AG10803 (cell line): Measurements from ENCODE around the gene PEX6.
A peak's percentile ranks its signal among the peaks of the same experiment; 100 is the strongest.
"Not testable (repeated sequence)": the region's sequence is repeated elsewhere in the genome, so short reads cannot be mapped to it uniquely, and the experiment has no call there.

Experiments used
- DNase-seq: peaks from one replicate; pipeline ENCODE4 v3.0.0; 2010; ENCODE audit warnings: low read depth
- H3K4me3 ChIP-seq: 2 replicates; pipeline ENCODE4 v1.5.1; 2011; ENCODE audit warnings: mild to moderate bottlenecking, low read length, control low read depth
- CTCF ChIP-seq: conservative IDR thresholded peaks from 2 replicates; pipeline ENCODE4 v1.5.1; 2011; ENCODE audit warnings: mild to moderate bottlenecking, low read length, control low read depth, inconsistent platforms

Gene PEX6

DNA sequence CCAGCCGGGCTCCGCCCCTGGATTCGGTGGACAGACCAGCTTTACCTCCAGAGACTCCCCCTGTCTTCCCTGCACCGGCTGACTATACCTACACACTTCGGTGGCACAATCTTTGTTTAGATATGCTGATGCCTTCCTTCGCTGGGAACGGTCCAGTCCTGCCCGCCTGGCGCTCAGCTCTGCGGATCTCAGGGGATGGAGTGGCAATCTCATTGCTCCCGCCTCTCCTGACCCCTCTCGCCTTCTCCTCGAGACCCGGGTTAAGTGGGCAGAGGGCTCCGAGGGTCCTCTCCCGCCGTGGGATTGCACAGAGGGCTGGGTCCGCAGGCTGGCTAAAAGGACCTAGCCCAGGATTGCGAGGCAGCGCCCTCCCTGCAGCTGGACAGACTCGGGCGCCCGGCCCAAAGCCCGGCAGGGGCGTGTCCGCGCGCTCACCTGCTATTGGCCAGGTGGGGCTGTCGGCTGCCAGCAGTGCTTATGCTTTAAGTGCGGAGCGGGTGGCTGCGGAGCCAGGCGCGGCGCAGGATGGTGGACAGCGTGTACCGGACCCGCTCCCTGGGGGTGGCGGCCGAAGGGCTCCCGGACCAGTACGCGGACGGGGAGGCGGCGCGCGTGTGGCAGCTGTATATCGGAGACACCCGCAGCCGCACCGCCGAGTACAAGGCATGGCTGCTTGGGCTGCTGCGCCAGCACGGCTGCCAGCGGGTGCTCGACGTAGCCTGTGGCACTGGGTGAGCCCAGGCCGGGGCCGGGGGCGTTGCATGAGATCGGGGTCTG is 18.6 kb downstream of the PEX6 start, which contains the start of gene GNMT:
TSS of gene GNMT (plus strand) at position 512 of the 777 bp plus-strand sequence. CDS start at position 526, 14 bp downstream.
- DNase-seq = no peak
- H3K4me3 ChIP-seq = peak within 1 kb of the TSS; percentile 55
- TF ChIP-seq CTCF = no peak

DNA sequence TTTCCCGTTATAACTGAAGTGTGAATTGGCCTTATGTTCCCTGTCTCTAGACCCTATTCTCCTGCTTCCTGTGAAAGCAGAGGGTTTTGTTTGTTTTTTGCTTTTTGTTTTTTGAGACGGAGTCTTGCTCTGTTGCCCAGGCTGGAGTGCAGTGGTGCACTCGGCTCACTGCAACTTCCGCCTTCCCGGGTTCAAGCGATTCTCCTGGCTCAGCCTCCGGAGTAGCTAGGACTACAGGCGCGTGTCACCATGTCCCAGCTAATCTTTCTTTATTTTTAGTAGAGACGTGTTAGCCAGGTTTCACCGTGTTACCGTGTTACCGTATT is 19.1 kb downstream of the PEX6 start:
- peak overlapping the region; percentile 55 for H3K4me3 ChIP-seq
- DNase-seq = no peak
- no peak for TF ChIP-seq CTCF

DNA sequence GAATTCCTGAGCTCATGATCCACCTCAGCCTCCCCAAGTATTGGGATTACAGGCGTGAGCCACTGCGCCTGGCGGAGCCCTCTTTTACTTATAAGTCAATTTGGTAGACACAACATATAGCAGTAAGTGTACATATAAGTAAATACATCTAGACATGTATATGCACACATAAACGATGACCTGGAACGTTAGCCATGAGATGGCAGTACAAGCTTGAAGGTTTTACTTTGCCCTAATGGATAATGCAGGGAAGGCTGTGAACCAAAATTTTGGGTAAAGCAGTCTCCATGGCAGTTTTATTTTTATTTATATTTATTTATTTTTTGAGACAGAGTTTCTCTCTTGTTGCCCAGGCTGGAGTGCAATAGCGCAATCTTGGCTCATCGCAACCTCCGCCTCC is 20.9 kb downstream of the PEX6 start:
- H3K4me3 ChIP-seq = no peak overlapping the region
- no peak for TF ChIP-seq CTCF
- DNase-seq = no peak

DNA sequence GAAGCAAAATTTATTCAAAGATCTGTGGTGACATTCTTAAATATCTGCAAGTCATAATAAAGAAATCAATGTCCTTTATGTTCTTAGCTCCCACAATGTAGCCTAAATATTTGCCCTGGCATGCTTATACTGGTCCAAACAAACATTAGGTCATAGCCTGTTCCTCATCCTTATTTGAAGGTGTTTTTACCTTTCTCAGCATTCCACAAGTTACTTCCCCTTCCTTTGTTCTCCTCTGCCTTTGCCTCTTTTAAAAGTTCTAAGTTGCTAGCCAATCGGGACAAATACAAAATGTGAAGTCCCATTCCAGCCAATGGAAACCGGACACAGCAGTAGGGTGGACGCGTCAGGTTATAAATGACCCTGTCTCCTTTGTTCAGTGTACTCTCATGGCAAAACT is 24.6 kb downstream of the PEX6 start:
- not testable (repeated sequence) for H3K4me3 ChIP-seq, DNase-seq

DNA sequence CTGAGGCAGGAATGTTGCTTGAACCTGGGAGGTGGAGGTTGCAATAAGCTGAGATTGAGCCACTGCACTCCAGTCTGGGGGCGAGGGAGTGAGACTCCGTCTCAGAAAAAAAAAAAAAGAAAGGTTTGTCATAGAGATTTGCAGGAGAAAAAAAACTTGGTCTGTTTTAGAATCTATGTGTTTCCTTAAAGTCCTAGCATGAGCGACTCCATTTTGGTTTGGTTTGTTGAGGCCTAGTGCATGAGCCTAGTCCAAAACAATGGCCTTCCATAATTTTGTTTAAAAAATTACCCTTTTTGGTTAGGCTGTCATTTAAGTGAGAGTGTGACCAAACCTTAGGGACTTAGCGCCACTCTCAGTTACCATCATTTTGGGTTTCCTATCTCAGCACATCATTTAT is 26.6 kb downstream of the PEX6 start:
- no peak overlapping the region for H3K4me3 ChIP-seq
- DNase-seq = no peak
- TF ChIP-seq CTCF = no peak

- H3K4me3 ChIP-seq = no peak overlapping the region
- peak; percentile 35 for DNase-seq
- no peak for TF ChIP-seq CTCF
Measured at GRCh38 chr6:42947950-42948349, 31.0 kb downstream of the PEX6 start.

DNA sequence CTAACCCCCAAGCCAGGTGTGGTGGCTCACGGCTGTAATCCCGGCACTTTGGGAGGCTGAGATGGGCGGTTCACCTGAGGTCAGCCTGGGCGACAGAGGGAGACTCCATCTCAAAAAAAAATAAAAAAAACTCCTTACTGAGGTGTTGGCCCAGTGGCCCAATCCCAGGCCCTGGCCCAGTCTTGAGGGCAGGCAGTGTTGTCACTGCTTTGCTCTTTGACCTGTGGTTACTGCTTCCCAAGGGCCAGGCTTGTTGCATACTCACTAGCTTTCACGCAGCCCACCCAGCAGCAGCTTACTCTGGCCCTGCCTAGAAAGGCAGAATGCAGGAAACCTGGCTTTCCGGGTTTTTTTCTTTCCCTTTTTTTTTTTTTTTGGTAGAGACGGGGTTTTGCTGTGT is 36.5 kb downstream of the PEX6 start:
- TF ChIP-seq CTCF = no peak
- no peak for DNase-seq
- no peak overlapping the region for H3K4me3 ChIP-seq

GRCh38 chr6:42941356-42941755 is 37.6 kb downstream of the PEX6 start:
- not testable (repeated sequence) for DNase-seq, H3K4me3 ChIP-seq
